GM12801 (cell line): ENCODE data around the gene DCTN5.

Experiments used
- TF ChIP-seq, protein P1 (sequence below): IDR thresholded peaks from one replicate; pipeline ENCODE4 v1.5.1; 2011; ENCODE audit warnings: control low read depth; ENCODE audit not compliant: insufficient read length; ENCODE audit errors: extremely low read depth

Gene DCTN5

DNA sequence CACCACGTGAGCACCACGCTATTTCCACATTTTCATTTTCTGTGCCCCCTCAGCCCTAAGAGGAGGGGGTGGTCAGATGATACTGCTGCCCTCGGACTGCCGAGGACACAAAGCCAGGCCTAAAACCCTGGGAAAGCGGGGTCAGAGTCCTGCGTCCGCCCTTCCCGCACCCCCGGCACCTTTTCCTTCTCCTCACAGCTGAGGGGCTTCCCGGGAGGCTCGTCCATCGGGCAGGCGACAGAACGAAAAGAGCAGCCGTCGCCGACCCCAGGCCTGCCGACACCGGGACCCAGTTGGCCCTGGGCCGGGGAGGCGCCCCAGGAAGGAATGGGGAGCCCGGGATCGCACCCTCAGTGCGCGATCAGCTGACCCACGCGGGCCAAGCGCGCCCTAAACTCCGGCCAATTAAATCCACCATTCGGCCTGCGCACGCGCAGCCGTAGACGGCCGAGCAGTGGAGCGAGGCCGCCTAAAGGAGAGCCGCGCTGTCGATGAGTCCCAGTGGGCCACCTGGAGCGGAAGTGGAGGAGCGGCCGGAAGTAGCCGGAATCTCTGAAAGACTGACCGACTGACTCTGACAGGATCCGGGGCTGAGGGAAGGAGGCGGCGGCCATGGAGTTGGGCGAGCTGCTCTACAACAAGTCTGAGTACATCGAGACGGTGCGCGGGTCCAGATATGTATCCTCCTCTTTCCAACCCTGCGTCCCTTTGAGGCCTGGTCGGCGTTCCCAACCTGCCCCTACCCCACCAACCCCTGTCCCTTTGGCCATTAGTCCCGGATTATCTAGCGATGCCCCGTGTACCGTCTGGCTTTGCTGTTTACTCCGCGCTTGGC, at the start of gene DCTN5, which contains the start of gene PALB2:
DCTN5 (plus strand) TSS at position 536 of the 835 bp plus-strand sequence; CDS start at position 613, 77 bp downstream.
PALB2 (minus strand) TSS at position 380 of the 835 bp plus-strand sequence; CDS start at position 227, 153 bp downstream.
- TF ChIP-seq, protein P1, sequence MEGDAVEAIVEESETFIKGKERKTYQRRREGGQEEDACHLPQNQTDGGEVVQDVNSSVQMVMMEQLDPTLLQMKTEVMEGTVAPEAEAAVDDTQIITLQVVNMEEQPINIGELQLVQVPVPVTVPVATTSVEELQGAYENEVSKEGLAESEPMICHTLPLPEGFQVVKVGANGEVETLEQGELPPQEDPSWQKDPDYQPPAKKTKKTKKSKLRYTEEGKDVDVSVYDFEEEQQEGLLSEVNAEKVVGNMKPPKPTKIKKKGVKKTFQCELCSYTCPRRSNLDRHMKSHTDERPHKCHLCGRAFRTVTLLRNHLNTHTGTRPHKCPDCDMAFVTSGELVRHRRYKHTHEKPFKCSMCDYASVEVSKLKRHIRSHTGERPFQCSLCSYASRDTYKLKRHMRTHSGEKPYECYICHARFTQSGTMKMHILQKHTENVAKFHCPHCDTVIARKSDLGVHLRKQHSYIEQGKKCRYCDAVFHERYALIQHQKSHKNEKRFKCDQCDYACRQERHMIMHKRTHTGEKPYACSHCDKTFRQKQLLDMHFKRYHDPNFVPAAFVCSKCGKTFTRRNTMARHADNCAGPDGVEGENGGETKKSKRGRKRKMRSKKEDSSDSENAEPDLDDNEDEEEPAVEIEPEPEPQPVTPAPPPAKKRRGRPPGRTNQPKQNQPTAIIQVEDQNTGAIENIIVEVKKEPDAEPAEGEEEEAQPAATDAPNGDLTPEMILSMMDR = no peak

DNA sequence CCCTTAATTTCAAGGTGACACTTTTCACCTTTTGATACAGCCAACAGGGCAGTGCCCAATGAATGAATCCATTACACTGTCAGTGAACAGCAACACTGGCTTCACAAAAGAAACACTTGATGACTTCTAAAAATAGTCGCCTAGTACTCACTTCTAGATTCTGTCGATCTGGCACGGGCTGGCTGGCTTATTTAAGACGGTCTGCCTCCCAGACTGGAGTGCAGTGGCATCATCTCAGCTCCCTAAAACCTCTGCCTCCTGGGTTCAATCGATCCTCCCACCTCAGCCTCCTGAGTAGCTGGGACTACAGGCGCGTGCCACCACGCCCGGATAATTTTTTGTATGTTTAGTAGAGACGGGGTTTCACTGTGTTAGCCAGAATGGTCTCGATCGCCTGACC, 47.1 kb upstream of the DCTN5 start:
- TF ChIP-seq, protein P1 = no peak

DNA sequence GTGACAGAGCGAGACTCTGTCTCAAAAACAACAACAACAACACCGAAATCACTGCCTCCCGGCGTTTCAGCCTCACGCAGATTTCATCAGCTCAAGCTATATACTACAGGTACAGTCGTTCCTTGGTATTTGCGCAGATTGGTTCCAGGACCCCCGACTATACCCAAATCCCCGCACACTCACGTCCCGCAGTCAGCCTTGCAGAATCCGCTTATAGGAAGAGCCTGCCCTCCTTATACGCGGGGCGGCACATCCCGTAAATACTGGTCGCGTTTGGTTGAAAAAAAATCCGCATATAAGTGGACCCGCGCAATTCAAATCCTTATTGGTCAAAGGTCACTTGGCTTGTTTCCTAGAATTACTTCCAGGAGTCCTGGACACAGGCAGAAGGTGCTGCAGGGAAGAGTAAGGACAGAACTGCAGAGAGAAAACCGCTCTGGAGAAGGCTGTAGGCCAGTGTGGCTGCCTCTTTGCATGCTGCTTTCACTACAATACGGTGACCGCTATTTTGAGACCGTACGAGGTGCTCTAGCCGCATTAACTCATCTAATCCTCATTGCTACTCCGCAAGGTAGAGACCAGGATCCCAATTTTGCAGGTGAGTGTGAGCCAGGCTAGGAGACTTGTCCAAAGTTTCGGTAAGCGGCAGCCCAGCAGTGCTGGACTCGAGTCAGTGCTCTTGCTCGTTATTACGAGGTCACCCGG, 45.9 kb upstream of the DCTN5 start:
- TF ChIP-seq, protein P1 = no peak

DNA sequence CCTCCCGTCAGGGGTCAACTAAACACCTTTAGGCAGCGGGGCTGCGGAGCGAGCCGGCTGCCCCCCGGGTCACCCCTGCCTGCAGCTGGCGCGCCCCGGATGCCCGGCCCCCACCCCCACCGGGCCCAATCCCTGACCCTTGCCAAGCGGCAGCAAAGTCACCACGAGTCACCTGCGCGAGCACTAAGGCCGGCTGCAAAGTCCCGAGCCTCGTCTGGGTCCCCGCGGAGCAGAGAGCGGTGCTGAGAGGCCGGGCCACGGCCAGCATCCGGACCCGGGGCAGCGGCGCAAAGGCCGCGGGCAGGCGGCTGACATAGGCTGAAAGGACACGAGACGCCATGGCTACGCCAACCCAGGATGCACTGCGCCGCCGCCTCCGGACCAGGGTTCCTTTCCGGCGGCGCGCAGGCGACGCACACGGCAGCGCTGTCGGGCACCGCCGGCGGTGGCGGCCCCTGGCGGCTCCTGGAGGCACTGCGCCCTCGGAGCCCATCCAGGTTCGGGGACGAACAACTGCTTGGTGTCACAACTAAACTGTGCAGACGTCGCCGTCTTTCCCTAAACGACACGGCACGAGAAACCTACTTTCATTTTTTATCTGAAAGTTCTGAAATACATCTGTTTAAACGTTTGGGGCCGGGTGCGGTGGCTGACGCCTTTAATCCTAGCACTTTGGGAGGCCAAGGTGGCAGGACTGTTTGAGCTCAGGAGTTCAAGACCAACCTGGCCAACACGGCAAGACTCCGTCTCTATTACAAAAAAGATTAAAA, 45.1 kb upstream of the DCTN5 start, which contains the start of gene NDUFAB1:
NDUFAB1 (minus strand) TSS at position 366 of the 770 bp plus-strand sequence; CDS start at position 340, 26 bp downstream.
- TF ChIP-seq, protein P1 = no peak

DNA sequence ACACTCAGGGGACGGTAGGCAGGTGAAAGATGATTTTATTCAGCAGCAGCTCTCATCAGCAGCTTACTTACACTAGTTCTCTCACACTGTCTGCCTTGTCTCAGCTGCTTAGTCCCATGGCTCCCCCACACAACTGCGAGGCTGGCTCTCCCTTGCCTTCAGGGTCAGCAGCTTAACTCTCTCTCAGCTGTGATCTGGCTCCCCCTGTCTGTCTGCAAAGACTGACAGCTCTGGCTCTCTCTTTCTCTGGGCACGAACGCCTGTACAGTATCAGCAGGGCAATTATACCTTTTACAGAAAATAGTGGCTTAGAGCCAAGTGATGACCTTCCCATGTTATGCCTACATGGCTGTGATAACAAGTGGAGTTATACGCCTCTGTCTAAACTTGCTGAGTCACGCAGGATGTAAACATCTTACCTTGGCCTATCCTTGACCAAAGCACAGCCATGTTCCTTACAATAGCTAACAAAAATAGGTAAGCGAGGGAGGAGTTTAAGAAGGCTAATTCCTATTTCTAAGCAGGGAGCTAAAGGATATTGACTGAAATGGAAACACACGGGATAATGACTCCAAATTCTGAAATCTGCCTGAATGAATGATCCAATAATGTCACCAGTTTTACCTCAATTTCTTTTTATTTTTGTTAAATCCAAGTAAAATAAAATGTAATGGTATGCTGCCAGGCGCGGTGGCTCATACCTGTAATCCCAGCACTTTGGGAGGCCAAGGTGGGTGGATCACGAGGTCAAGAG, 44.1 kb upstream of the DCTN5 start:
- TF ChIP-seq, protein P1 = no peak

DNA sequence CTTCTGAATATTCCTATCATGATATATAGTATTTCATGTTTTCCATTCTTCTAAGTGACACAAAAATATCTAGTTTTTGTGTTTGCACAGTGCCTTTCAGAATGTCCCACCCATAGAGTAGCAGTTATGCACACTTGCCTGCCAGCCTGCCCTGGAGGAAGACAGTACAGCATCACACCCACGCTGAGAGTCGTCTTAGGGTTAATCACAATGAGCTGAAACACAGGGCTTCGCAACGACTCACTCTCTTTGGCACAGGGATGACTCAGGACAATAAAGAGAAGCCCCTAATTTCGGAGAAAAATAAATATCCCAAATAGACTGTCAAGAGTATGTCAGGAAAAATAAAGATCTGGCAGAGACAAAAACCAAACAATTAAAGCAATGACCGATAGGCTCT, 33.5 kb upstream of the DCTN5 start:
- TF ChIP-seq, protein P1 = no peak
